Neural progenitor cell (in vitro differentiated cells): ENCODE measurements around the gene HES2. TPM values are rescaled to one million over a fixed set of nuclear protein-coding genes. Genes with fewer than 3 reads are reported as not detected.

ENCODE experiments used
- DNase-seq: peaks from one replicate; pipeline ENCODE4 v3.0.0-alpha.2; 2016; ENCODE audit warnings: low spot score
- H2AFZ ChIP-seq: fragments of 200-600 bp; sonication (generic); replicated peaks from 2 replicates; pipeline ENCODE4 v1.6.1; 2016; ENCODE audit warnings: antibody characterized with exemption
- H3F3A ChIP-seq: fragments of 200-600 bp; sonication (generic); 2 replicates; pipeline ENCODE4 v1.6.1; 2016; ENCODE audit warnings: antibody characterized with exemption, low read depth
- H3K27ac ChIP-seq: fragments of 200-600 bp; sonication (generic); 2 replicates; pipeline ENCODE4 v1.5.1; 2016; ENCODE audit warnings: mild to moderate bottlenecking
- H3K27me3 ChIP-seq: fragments of 200-600 bp; sonication (generic); 2 replicates; pipeline ENCODE4 v1.6.1; 2016; ENCODE audit warnings: mild to moderate bottlenecking, moderate library complexity
- H3K36me3 ChIP-seq: fragments of 200-600 bp; sonication (generic); 2 replicates; pipeline ENCODE4 v1.5.1; 2016
- H3K4me1 ChIP-seq: fragments of 200-600 bp; sonication (generic); 2 replicates; pipeline ENCODE4 v1.6.1; 2016; ENCODE audit warnings: mixed run types
- H3K4me2 ChIP-seq: fragments of 200-600 bp; sonication (generic); 2 replicates; pipeline ENCODE4 v1.6.1; 2016
- H3K4me3 ChIP-seq: fragments of 200-600 bp; sonication (generic); 2 replicates; pipeline ENCODE4 v1.5.1; 2016
- H3K79me2 ChIP-seq: fragments of 200-600 bp; sonication (generic); 2 replicates; pipeline ENCODE4 v1.6.1; 2016; ENCODE audit warnings: low read depth
- H3K9ac ChIP-seq: fragments of 200-600 bp; sonication (generic); 2 replicates; pipeline ENCODE4 v1.6.1; 2016
- H3K9me3 ChIP-seq: fragments of 200-600 bp; sonication (generic); 2 replicates; pipeline ENCODE4 v1.5.1; 2016; ENCODE audit warnings: low read depth
- H4K20me1 ChIP-seq: fragments of 200-600 bp; sonication (generic); 2 replicates; pipeline ENCODE4 v1.6.1; 2016; ENCODE audit warnings: low read depth
- H3K27ac Mint-ChIP-seq: 3 replicates; pipeline ENCODE4 v1.8.0; 2021; ENCODE audit warnings: mixed read lengths
- H3K27me3 Mint-ChIP-seq: 2 replicates; pipeline ENCODE4 v1.8.0; 2022; ENCODE audit warnings: low read depth, mild to moderate bottlenecking, inconsistent platforms, moderate library complexity, mixed read lengths; ENCODE audit not compliant: insufficient read depth
- H3K36me3 Mint-ChIP-seq: 3 replicates; pipeline ENCODE4 v1.8.0; 2021; ENCODE audit warnings: mixed read lengths
- H3K4me1 Mint-ChIP-seq: 3 replicates; pipeline ENCODE4 v1.8.0; 2021; ENCODE audit warnings: mixed read lengths
- H3K4me3 Mint-ChIP-seq: 3 replicates; pipeline ENCODE4 v1.8.0; 2021; ENCODE audit warnings: mild to moderate bottlenecking, moderate library complexity, mixed read lengths
- H3K9me3 Mint-ChIP-seq: 3 replicates; pipeline ENCODE4 v1.8.0; 2020; ENCODE audit warnings: mixed read lengths
- EZH2 ChIP-seq: fragments of 200-600 bp; sonication (generic); IDR thresholded peaks from 2 replicates; pipeline ENCODE4 v1.6.1; 2017; ENCODE audit warnings: antibody characterized with exemption, mild to moderate bottlenecking, moderate library complexity
- EZH2phosphoT487 ChIP-seq: fragments of 200-600 bp; sonication (generic); IDR thresholded peaks from 2 replicates; pipeline ENCODE4 v1.6.1; 2017; ENCODE audit warnings: antibody characterized with exemption
- total RNA-seq: library from RNA; depleted of rRNA; stranded (reverse); fragments of >200 nt; gene quantifications from 2 replicates; pipeline ENCODE4 v1.2.3, GENCODE V29; 2015; ENCODE audit warnings: low replicate concordance
- TF ChIP-seq, protein P1 (sequence below): fragments of 200-600 bp; sonication (generic); IDR thresholded peaks from 2 replicates; pipeline ENCODE4 v1.5.1; 2017; ENCODE audit warnings: antibody characterized with exemption, mild to moderate bottlenecking

Gene HES2
- total RNA-seq, 1 donor from 2014 or later, result 0.04 TPM

DNA sequence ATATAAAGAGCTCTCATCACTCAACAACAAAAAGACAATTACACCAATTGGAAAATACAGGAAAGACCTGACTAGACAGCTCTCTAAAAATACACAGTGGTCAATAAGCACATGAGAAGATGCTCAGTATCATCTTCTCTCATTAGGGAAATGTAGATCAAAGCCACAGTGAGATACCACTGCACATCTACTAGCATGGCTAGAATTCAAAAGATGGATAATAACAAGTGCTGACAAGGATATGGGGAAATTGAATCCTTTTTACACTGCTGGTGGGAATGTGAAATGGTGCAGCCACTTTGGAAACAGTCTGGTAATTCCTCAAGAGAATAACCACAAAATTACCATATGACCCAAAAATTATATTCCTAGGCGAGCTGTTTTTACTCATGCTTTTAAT, 35.6 kb downstream of the HES2 start:
- Mint-ChIP-seq H3K4me3 (no peak overlapping the region), H3K36me3 (peaks cover 18% of the 10 kb centered on the region), H3K4me1 (peaks cover 30% of the 10 kb centered on the region), H3K27me3 (peaks cover 3% of the 10 kb centered on the region), H3K9me3 (peaks cover 28% of the 10 kb centered on the region), H3K27ac (no peak overlapping the region)
- Histone ChIP-seq H3K9me3 (peaks cover 5% of the 10 kb centered on the region), H3F3A (peaks cover 24% of the 10 kb centered on the region), H3K4me1 (peaks cover 18% of the 10 kb centered on the region), H2AFZ (no peak overlapping the region), H4K20me1 (peaks cover 4% of the 10 kb centered on the region), H3K36me3 (no peaks in the 10 kb centered on the region), H3K27ac (no peak overlapping the region), H3K9ac (no peak overlapping the region), H3K4me2 (no peak overlapping the region), H3K4me3 (no peak overlapping the region), H3K79me2 (peaks cover 96% of the 10 kb centered on the region), H3K27me3 (no peaks in the 10 kb centered on the region)
- no peak for DNase-seq
- TF ChIP-seq EZH2phosphoT487, result no peak
- TF ChIP-seq, protein P1, sequence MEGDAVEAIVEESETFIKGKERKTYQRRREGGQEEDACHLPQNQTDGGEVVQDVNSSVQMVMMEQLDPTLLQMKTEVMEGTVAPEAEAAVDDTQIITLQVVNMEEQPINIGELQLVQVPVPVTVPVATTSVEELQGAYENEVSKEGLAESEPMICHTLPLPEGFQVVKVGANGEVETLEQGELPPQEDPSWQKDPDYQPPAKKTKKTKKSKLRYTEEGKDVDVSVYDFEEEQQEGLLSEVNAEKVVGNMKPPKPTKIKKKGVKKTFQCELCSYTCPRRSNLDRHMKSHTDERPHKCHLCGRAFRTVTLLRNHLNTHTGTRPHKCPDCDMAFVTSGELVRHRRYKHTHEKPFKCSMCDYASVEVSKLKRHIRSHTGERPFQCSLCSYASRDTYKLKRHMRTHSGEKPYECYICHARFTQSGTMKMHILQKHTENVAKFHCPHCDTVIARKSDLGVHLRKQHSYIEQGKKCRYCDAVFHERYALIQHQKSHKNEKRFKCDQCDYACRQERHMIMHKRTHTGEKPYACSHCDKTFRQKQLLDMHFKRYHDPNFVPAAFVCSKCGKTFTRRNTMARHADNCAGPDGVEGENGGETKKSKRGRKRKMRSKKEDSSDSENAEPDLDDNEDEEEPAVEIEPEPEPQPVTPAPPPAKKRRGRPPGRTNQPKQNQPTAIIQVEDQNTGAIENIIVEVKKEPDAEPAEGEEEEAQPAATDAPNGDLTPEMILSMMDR, result no peak

DNA sequence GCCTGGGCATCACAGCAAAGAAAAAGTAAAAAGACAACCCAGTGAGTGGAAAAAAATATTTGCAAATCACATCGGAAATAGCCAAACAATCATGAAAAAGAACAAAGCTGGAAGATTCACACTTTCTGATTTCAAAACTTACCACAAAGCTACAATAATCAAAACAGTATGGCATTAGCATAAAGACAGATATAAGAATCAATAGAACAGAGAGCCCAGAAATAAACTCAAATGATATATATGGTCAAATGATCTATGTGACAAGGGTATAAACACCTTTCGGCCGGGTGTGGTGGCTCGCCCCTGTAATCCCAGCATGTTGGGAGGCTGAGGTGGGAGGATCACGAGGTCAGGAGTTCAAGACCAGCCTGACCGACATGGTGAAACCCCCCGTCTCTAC, 39.7 kb downstream of the HES2 start:
- H4K20me1 ChIP-seq, result no peaks in the 10 kb centered on the region
- Mint-ChIP-seq H3K4me1 (peaks cover 6% of the 10 kb centered on the region), H3K4me3 (no peak overlapping the region), H3K36me3 (peaks cover 13% of the 10 kb centered on the region), H3K27me3 (peaks cover 2% of the 10 kb centered on the region), H3K9me3 (peaks cover 28% of the 10 kb centered on the region), H3K27ac (no peak overlapping the region)
- H2AFZ ChIP-seq, result no peak overlapping the region
- H3K79me2 ChIP-seq, result peaks cover 91% of the 10 kb centered on the region
- H3K36me3 ChIP-seq, result no peaks in the 10 kb centered on the region
- H3K4me3 ChIP-seq, result no peak overlapping the region
- no peak for DNase-seq
- TF ChIP-seq, protein P1, result no peak
- no peak for TF ChIP-seq EZH2phosphoT487
- TF ChIP-seq EZH2, result no peak
- peaks cover 6% of the 10 kb centered on the region for H3K4me1 ChIP-seq
- no peak overlapping the region for H3K4me2 ChIP-seq
- peaks cover 5% of the 10 kb centered on the region for H3K9me3 ChIP-seq
- no peaks in the 10 kb centered on the region for H3K27me3 ChIP-seq
- H3F3A ChIP-seq, result no peaks in the 10 kb centered on the region
- H3K27ac ChIP-seq, result no peak overlapping the region
- H3K9ac ChIP-seq, result no peak overlapping the region

DNA sequence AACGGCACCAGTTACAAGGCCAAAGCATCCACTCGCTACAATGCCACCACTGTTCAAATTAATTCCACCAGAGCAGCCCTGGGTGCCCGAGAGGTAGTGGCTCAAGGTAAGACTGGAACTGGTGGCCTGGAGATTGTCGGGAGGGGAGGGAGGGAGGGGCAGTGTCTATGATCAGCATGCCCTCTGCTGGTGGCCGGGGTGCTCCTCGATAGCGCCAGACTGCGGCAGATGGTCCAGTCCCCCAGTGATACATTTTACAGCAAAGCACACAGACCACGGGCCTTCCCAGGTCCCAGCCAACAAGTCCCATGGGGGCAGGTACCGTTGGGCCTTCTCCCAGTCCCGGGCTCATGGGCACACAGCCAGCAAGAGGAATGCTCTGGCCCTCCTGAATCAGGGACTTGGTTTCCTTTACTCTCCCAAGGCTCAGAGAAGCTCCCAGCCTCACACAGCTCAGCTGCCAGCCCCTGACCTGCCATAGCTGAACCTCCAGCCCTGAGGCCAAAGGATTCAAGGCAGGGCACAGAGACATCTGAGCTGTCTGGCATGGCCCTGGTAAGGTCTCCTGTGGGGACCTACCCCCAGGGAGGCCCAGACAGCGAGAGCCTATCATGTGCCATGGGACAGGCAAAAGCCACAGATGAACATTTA, 41.5 kb downstream of the HES2 start:
- H3K9me3 Mint-ChIP-seq, result peaks cover 19% of the 10 kb centered on the region
- Histone ChIP-seq H3K4me1 (no peaks in the 10 kb centered on the region), H2AFZ (no peak overlapping the region), H4K20me1 (no peaks in the 10 kb centered on the region), H3K27ac (no peak overlapping the region), H3K4me2 (no peak overlapping the region), H3F3A (no peaks in the 10 kb centered on the region), H3K9ac (no peak overlapping the region), H3K79me2 (peaks cover 87% of the 10 kb centered on the region), H3K9me3 (no peaks in the 10 kb centered on the region), H3K4me3 (no peak overlapping the region), H3K36me3 (no peaks in the 10 kb centered on the region), H3K27me3 (no peaks in the 10 kb centered on the region)
- H3K27ac Mint-ChIP-seq, result peak overlapping the region; percentile 60
- H3K4me1 Mint-ChIP-seq, result no peaks in the 10 kb centered on the region
- H3K4me3 Mint-ChIP-seq, result no peak overlapping the region
- peak; percentile 43 for DNase-seq
- peaks cover 2% of the 10 kb centered on the region for H3K27me3 Mint-ChIP-seq
- peaks cover 7% of the 10 kb centered on the region for H3K36me3 Mint-ChIP-seq
- TF ChIP-seq, protein P1, result peak; percentile 26
- TF ChIP-seq EZH2phosphoT487, result no peak
